Adrenal gland (tissue), 12 donors: ENCODE measurements around the gene PPP1R11. TPM values are rescaled to one million over a fixed set of nuclear protein-coding genes. Genes with fewer than 3 reads are reported as not detected.

Experiments
- DNase-seq, 7 donors: peaks; one replicate each; pipeline ENCODE4 v3.0.0-alpha.2; 2019 to 2020
- H3K27ac ChIP-seq, 5 donors: fragments of 200-600 bp; sonication (generic) in 4 of 5; 1 replicate in 3 of 5; 2 replicates in 2 of 5; pipeline versions ENCODE4 v1.5.1 to v1.8.0; 2016 to 2020; ENCODE audit warnings: mild to moderate bottlenecking in 1 of 5
- H3K27me3 ChIP-seq: fragments of 200-600 bp; 2 replicates; pipeline ENCODE4 v1.8.0; 2021
- H3K36me3 ChIP-seq, 2 donors: fragments of 200-600 bp; replicated peaks in 1 of 2; 1 replicate in 1 of 2; 2 replicates in 1 of 2; pipeline versions ENCODE4 v1.5.1 to v1.8.0; 2018 to 2022
- H3K4me1 ChIP-seq, 2 donors: fragments of 200-600 bp; replicated peaks in 1 of 2; 1 replicate in 1 of 2; 2 replicates in 1 of 2; pipeline versions ENCODE4 v1.5.1 to v1.8.0; 2018 to 2021
- H3K4me3 ChIP-seq, 4 donors: fragments of 200-600 bp; sonication (generic) in 3 of 4; one replicate each; pipeline ENCODE4 v1.5.1; 2016 to 2018
- H3K9me3 ChIP-seq, 3 donors: fragments of 200-600 bp; sonication (generic) in 1 of 3; replicated peaks in 1 of 3; 1 replicate in 2 of 3; 2 replicates in 1 of 3; pipeline versions ENCODE4 v1.5.1 to v1.8.0; 2016 to 2021
- POLR2A ChIP-seq, 2 donors: fragments of 450-650 bp; IDR thresholded peaks; one replicate each; pipeline ENCODE4 v1.6.1; 2017; ENCODE audit warnings: antibody characterized with exemption in 2 of 2, mild to moderate bottlenecking in 2 of 2, moderate library complexity in 1 of 2
- WGBS, 4 donors: extraction: QIAGEN DNeasy Blood & Tissue Kit in 2 of 4; methylation state at CpG; one replicate each; pipeline versions ENCODE4 v1.1.5 to v1.1.7; 2013 to 2017; 5-methylcytosine and 5-hydroxymethylcytosine counted together
- intact Hi-C, 2 donors: fragments of 100-400 bp; cut with DNase I; formaldehyde crosslinking; loops; one replicate each; pipeline versions ENCODE4 v1.14.1 to v1.15.0; 2022 to 2023
- polyA plus RNA-seq, 3 donors: library from polyadenylated mRNA; stranded (reverse); fragments of 200-250 nt in 2 of 3; fragments of 350-450 nt in 1 of 3; fragmentation: Illumina TruSeq in 1 of 3; extraction: RNeasy Lipid Tissue Mini Kit (QIAGEN cat#74804) in 1 of 3; gene quantifications; one replicate each; pipeline ENCODE4 v1.2.3, GENCODE V29; 2013 to 2014
- total RNA-seq, 9 donors: library from RNA; depleted of rRNA in 4 of 9; stranded (reverse); fragments of >200 nt in 4 of 9; fragments of 120-200 nt in 1 of 9; fragmentation: NEBNext Ultra II Directional in 1 of 9; extraction: Animal tissue kit (Norgen Biotek cat#: 25700) in 1 of 9; gene quantifications; one replicate each; pipeline versions ENCODE4 v1.1.0 to v1.2.4, GENCODE V29; 2013 to 2023
- TF ChIP-seq, protein P1 (sequence below), 6 experiments: fragments of 450-650 bp in 4 of 6; fragments of 200-600 bp in 2 of 6; sonication (generic) in 1 of 6; IDR thresholded peaks; 1 replicate in 5 of 6; 2 replicates in 1 of 6; pipeline versions ENCODE4 v1.5.1 to v1.8.0; 2016 to 2021; ENCODE audit warnings: antibody characterized with exemption in 6 of 6, mild to moderate bottlenecking in 2 of 6, moderate library complexity in 1 of 6
- donor health status: healthy with polysubstance abuse.
- donor health status: Bipolar disorder and iron deficiency.
- donor health status: DM: yes; HTN: yes; CAD: no.
- donor health status: DM: no; HTN: no; CAD: no.
- donor health status: DM: no; HTN: no; CAD: no.
- donor health status: DM: yes; HTN: yes; CAD: no.

PPP1R11 gene
- total and polyA plus RNA-seq, 12 donors = 31.2 to 97.7 (median 50.3) TPM

DNA sequence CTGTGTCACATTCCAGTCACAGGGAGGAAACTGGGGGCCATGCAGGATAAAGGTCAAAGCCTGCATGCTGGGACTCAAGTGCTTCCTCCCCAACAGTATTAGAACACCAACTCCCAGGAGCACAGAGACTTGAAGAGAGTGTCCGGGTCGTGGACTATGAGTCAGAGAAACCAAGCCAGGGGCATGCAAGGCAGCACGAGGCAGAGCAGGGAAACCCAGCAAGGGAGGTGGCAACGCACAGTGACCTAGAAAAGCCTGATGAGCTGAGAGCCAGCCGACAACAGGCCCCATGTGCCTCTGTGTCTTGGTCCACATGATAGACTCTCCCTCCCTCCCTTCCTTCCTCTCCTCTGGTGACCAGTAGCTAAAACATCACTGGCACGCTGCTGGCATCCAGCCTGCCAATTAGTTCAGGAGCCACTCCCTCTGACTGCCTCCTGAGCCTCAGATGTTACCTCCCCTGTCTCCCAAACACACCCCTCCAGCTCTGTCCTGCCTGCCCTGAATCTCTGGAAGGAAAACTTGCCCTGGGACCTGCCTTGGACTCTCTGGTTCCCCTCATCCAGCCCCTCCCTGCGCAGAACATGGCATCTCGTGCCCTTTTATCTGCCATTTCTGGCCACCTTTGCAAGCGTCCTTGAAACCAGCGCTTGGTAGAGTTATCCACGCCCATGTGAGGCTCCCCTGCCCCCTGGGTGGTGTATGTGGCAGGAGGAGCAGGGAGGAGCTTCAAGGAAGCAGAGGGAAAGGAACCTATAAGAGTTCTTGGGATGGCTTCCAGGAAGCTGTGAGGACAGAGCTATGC is 24.8 kb downstream of the PPP1R11 start:
- H3K4me3 ChIP-seq = no peak overlapping the region
- DNase-seq = peak; percentile 78 to 97 (median 94)

DNA sequence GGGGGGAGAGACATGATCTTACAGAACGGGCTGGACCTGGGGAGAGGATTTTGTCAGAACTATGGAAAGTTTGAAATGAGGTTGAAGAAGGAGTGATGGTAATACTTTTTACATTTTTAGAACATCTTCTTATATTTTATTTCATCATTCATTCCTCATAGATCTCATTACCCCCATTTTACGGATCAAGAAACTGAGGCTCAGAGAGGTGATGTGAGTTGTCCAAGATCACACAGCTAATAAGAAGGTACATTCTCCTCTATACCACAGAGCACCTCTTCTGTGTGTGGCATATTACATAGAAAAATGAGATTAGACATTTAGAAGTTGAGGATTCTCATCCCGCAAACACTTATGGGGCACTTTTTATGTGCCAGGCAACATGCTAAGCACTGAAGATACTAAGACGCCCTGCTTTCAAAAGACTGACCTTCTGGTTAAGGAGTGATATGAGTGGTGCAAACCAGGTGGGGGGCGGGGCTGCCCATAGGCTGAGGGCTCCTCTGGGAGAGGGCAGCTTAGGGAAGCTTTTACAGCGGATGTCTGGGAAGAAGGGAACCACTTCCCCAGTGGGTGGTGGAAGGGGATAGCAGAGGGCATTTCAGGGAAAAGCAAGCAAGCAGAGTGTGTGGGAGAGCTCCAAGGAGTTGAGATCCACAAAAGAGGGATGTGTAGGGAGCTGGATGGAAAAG is 26.0 kb downstream of the PPP1R11 start:
- Histone ChIP-seq H3K9me3 (no peaks in the 10 kb centered on the region), H3K4me1 (peaks cover 21% of the 10 kb centered on the region in 2 donors), H3K4me3 (no peak overlapping the region), H3K27ac (peak overlapping the region in 1 of 5 donors; percentile 89), H3K36me3 (no peaks in the 10 kb centered on the region), H3K27me3 (no peaks in the 10 kb centered on the region)
- no peak for DNase-seq
- TF ChIP-seq, protein P1, sequence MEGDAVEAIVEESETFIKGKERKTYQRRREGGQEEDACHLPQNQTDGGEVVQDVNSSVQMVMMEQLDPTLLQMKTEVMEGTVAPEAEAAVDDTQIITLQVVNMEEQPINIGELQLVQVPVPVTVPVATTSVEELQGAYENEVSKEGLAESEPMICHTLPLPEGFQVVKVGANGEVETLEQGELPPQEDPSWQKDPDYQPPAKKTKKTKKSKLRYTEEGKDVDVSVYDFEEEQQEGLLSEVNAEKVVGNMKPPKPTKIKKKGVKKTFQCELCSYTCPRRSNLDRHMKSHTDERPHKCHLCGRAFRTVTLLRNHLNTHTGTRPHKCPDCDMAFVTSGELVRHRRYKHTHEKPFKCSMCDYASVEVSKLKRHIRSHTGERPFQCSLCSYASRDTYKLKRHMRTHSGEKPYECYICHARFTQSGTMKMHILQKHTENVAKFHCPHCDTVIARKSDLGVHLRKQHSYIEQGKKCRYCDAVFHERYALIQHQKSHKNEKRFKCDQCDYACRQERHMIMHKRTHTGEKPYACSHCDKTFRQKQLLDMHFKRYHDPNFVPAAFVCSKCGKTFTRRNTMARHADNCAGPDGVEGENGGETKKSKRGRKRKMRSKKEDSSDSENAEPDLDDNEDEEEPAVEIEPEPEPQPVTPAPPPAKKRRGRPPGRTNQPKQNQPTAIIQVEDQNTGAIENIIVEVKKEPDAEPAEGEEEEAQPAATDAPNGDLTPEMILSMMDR (IDR thresholded peaks at IDR 0.05) = no peak
- TF ChIP-seq POLR2A (IDR thresholded peaks at IDR 0.05) = no peak
- WGBS, 4 donors = 59 to 70% (median 67%) methylated on average over 5 to 6 of the region's 6 CpGs
- intact Hi-C loops = no loop called here

More for the DNA sequence above, 24.8 kb downstream of the PPP1R11 start:
- no peaks in the 10 kb centered on the region for H3K27me3 ChIP-seq
- peak overlapping the region; percentile 74 to 94 (median 87) for H3K27ac ChIP-seq
- intact Hi-C loops = no loop called here
- no peaks in the 10 kb centered on the region for H3K36me3 ChIP-seq
- peak in 1 of 2 donors; percentile 81 for TF ChIP-seq POLR2A (IDR thresholded peaks at IDR 0.05)
- TF ChIP-seq, protein P1 (IDR thresholded peaks at IDR 0.05) = no peak
- 25 to 29% (median 28%) methylated on average over 10 to 11 of the region's 11 CpGs for WGBS, 4 donors
- no peaks in the 10 kb centered on the region for H3K9me3 ChIP-seq
- H3K4me1 ChIP-seq = peaks cover 21% of the 10 kb centered on the region in 2 donors

DNA sequence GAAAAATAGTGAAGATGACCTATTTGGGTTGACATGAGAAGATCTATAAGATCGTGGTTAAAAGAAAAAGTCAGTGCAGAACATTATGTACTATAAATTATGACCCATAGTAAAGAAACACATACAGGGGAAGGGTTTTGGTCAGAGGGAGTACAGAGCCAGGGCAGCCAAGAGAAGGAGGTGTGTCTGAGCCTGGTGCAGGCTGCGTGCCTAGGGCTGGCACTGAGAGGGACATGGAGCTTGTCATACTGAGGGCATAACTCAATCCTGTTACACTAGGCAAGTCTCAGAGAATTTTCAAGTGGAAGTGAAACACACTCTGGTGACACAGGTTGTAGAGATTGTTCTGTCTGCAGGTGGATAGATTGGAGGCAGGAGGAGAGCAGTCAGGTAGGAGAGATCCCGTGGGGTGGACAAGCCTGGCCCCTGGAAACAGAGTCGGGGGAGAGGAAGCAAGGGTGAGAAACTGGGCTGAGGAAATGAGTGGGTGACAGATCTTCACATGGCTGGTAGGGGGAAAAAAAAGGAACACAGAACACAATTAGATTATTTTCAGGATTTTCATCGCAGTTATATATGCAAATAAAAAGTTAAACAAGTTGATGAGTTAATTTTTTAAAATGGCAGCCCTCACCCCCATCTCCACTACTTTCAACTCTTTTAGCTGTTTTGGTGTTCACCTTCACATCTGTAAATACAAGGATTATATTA is 27.1 kb downstream of the PPP1R11 start:
- Histone ChIP-seq H3K27me3 (no peaks in the 10 kb centered on the region), H3K27ac (peak overlapping the region in 1 of 5 donors; percentile 89), H3K36me3 (no peaks in the 10 kb centered on the region), H3K9me3 (no peaks in the 10 kb centered on the region), H3K4me1 (peaks cover 21% of the 10 kb centered on the region in 2 donors), H3K4me3 (no peak overlapping the region)
- peak in 1 of 2 donors; percentile 30 for TF ChIP-seq POLR2A (IDR thresholded peaks at IDR 0.05)
- TF ChIP-seq, protein P1 (IDR thresholded peaks at IDR 0.05) = no peak
- intact Hi-C loops = no loop called here
- WGBS, 4 donors = 65 to 76% (median 68%) methylated on average over 5 of the region's 5 CpGs
- DNase-seq = peak in 2 of 7 donors; percentile 49 to 73

DNA sequence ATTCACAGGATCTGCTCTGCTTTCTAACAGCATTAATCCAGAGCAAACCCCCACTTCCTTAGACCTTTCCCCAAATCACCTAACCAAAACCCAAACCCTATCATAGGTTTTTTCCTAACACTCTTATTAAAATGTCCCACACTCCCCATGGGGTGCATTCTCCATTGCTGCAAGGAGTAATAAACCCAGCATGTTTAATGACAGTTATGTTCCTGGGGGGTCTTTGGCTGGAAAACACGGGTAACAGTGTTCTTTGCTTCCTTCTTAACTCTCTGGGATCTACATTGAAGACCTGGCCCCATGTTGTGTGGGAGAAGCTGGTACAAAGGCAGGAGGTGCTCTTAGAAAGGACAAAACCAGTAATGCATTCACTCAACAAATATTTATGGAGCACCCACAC is 29.8 kb downstream of the PPP1R11 start:
- Histone ChIP-seq H3K4me3 (no peak overlapping the region), H3K36me3 (no peaks in the 10 kb centered on the region), H3K27ac (peak overlapping the region in 1 of 5 donors; percentile 89), H3K27me3 (no peaks in the 10 kb centered on the region), H3K9me3 (no peaks in the 10 kb centered on the region), H3K4me1 (peaks cover 29 to 31% of the 10 kb centered on the region in 2 donors)
- 54 to 74% (median 65%) methylated on average over 1 of the region's 1 CpG for WGBS, 4 donors
- DNase-seq = no peak
- intact Hi-C loops = no loop called here
- TF ChIP-seq, protein P1 (IDR thresholded peaks at IDR 0.05) = no peak
- TF ChIP-seq POLR2A (IDR thresholded peaks at IDR 0.05) = no peak
